Ovary (tissue), 9 donors: ENCODE measurements around the gene TBX21. TPM values are rescaled to one million over a fixed set of nuclear protein-coding genes. Genes with fewer than 3 reads are reported as not detected.

Source experiments
- DNase-seq, 5 donors: peaks; one replicate each; pipeline ENCODE4 v3.0.0-alpha.2; 2019 to 2020
- H3K27ac ChIP-seq, 2 donors: fragments of 200-600 bp; one replicate each; pipeline versions ENCODE4 v1.5.1 to v1.8.0; 2019 to 2022
- H3K27me3 ChIP-seq: fragments of 200-600 bp; one replicate; pipeline ENCODE4 v1.8.0; 2022
- H3K36me3 ChIP-seq: fragments of 200-600 bp; sonication (generic); one replicate; pipeline ENCODE4 v1.5.1; 2019
- H3K4me1 ChIP-seq: one replicate; pipeline ENCODE4 v1.8.1; 2013; ENCODE audit warnings: mild to moderate bottlenecking, moderate library complexity; ENCODE audit not compliant: insufficient read depth
- H3K4me3 ChIP-seq: fragments of 200-600 bp; sonication (generic); one replicate; pipeline ENCODE4 v1.5.1; 2017
- H3K9me3 ChIP-seq, 2 donors: fragments of 200-600 bp in 1 of 2; sonication (generic) in 1 of 2; one replicate each; pipeline versions ENCODE4 v1.5.1 to v1.8.1; 2013 to 2019; ENCODE audit warnings: mild to moderate bottlenecking in 1 of 2, moderate library complexity in 1 of 2
- EP300 ChIP-seq: sonication (generic); formaldehyde crosslinking; IDR thresholded peaks from one replicate; pipeline ENCODE4 v1.6.1; 2017; ENCODE audit warnings: antibody characterized with exemption
- POLR2A ChIP-seq: fragments of 450-650 bp; IDR thresholded peaks from one replicate; pipeline ENCODE4 v1.6.1; 2017; ENCODE audit warnings: antibody characterized with exemption, mild to moderate bottlenecking, moderate library complexity
- WGBS, 3 donors: extraction: QIAGEN DNeasy Blood & Tissue Kit in 1 of 3; methylation state at CpG; one replicate each; pipeline versions ENCODE4 v1.1.5 to v1.1.7; 2013 to 2017; 5-methylcytosine and 5-hydroxymethylcytosine counted together
- intact Hi-C, 4 donors: fragments of 100-400 bp; cut with DNase I; formaldehyde crosslinking; loops; one replicate each; pipeline versions ENCODE4 v1.11.0 to v1.15.1; 2022 to 2023
- polyA plus RNA-seq, 2 donors: library from polyadenylated mRNA; stranded (reverse); fragments of 200-250 nt in 1 of 2; fragments of 350-450 nt in 1 of 2; fragmentation: Illumina TruSeq in 1 of 2; extraction: RNeasy Lipid Tissue Mini Kit (QIAGEN cat#74804) in 1 of 2; gene quantifications; one replicate each; pipeline ENCODE4 v1.2.3, GENCODE V29; 2013 to 2014
- total RNA-seq, 7 donors: library from RNA; depleted of rRNA in 2 of 7; stranded (reverse); fragments of >200 nt in 2 of 7; fragmentation: NEBNext Ultra II Directional in 3 of 7; extraction: Animal tissue kit (Norgen Biotek cat#: 25700) in 3 of 7; gene quantifications; one replicate each; pipeline versions ENCODE4 v1.1.0 to v1.2.4, GENCODE V29; 2016 to 2023
- TF ChIP-seq, protein P1 (sequence below), 3 donors: fragments of 450-650 bp in 2 of 3; fragments of 200-600 bp in 1 of 3; IDR thresholded peaks; one replicate each; pipeline versions ENCODE4 v1.5.1 to v1.8.0; 2016 to 2022; ENCODE audit warnings: antibody characterized with exemption in 3 of 3, mild to moderate bottlenecking in 1 of 3
- donor health status: DM: no; HTN: no; CAD: no; lungs with moderate emphysema.
- donor health status: DM: no; HTN: no; CAD: no.
- donor health status: Bipolar disorder and iron deficiency.
- donor health status: DM: yes; HTN: yes; CAD: no.
- donor health status: DM: no; HTN: no; CAD: no.
- donor health status: DM: yes; HTN: yes; CAD: no.

TBX21 gene
- total and polyA plus RNA-seq, 9 donors: 0.12 to 1.4 (median 0.33) TPM; not detected in 1

DNA sequence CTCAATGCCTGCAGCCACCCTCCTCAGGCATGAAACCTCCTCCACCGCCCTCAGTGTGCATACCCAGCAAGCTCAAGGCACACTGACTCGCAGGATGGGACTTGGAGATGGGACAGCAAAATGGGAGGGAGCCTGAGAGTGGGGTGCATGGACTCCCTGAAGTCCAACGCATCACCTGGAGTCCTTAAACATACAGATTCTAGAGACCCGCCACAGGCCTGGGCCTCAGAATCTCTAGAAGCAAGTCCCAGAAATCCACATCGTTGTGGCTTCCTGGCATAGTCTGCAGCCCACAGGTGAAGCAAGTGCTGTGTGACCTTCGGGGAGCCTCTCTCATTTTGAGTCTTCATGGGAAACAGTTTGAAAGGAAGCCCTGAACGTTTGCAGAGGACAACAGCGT is 3.6 kb upstream of the TBX21 start:
- intact Hi-C loops: no loop called here
- no peak for DNase-seq
- Histone ChIP-seq H3K4me3 (no peak overlapping the region), H3K36me3 (no peaks in the 10 kb centered on the region), H3K27ac (no peak overlapping the region), H3K4me1 (peaks cover 1% of the 10 kb centered on the region), H3K9me3 (no peaks in the 10 kb centered on the region), H3K27me3 (no peaks in the 10 kb centered on the region)
- TF ChIP-seq POLR2A (no peak), EP300 (no peak)
- TF ChIP-seq, protein P1, sequence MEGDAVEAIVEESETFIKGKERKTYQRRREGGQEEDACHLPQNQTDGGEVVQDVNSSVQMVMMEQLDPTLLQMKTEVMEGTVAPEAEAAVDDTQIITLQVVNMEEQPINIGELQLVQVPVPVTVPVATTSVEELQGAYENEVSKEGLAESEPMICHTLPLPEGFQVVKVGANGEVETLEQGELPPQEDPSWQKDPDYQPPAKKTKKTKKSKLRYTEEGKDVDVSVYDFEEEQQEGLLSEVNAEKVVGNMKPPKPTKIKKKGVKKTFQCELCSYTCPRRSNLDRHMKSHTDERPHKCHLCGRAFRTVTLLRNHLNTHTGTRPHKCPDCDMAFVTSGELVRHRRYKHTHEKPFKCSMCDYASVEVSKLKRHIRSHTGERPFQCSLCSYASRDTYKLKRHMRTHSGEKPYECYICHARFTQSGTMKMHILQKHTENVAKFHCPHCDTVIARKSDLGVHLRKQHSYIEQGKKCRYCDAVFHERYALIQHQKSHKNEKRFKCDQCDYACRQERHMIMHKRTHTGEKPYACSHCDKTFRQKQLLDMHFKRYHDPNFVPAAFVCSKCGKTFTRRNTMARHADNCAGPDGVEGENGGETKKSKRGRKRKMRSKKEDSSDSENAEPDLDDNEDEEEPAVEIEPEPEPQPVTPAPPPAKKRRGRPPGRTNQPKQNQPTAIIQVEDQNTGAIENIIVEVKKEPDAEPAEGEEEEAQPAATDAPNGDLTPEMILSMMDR (IDR thresholded peaks at IDR 0.05): no peak
- WGBS, 3 donors: 67 to 74% (median 70%) methylated on average over 8 of the region's 8 CpGs

DNA sequence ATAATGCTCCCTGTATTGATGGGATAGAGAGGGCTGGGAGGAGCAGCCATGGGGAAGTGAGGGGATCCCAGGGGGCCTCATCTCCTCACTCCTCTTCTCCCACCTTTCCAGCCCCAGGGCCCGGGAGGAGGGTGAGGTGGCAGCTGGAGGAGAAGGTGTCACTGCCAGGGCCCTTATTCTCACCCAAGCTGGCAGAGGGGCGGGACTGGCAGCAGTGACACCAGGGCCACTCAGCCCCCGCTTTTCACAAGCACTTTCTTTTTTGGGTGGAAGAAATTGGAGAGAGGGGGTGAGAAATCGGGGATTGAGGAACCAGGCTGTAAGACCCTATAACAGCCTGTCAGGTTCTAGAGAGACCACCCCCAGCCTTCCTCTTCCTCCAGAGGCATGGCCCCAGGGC is 2.4 kb upstream of the TBX21 start:
- intact Hi-C loops: no loop called here
- 78 to 85% (median 82%) methylated on average over 4 of the region's 4 CpGs for WGBS, 3 donors
- Histone ChIP-seq H3K27me3 (no peaks in the 10 kb centered on the region), H3K9me3 (no peaks in the 10 kb centered on the region), H3K27ac (no peak overlapping the region), H3K4me3 (no peak overlapping the region), H3K36me3 (no peaks in the 10 kb centered on the region), H3K4me1 (peaks cover 1% of the 10 kb centered on the region)
- TF ChIP-seq, protein P1 (IDR thresholded peaks at IDR 0.05): no peak
- no peak for DNase-seq

DNA sequence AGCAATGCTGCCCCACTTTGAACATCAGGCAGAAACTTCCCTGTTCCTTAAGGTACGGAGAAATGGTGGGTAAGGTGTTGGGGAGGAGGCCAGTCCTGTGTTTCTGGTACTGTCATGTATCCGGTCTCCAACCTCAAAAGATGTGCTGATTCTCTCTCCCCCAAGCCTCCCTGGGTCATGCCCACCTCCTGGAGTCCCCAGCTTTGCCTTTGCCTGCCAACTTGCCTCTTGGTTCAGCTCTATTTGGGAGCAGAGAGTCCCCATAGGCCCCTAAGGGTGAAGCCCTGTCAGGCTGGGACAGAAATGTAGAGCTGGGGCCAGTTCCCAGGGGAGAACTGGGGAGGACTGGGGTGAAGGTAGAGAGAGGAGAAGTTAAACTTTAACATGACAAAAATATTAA is 1.6 kb upstream of the TBX21 start:
- no peak for DNase-seq
- TF ChIP-seq EP300 (no peak), POLR2A (no peak)
- TF ChIP-seq, protein P1 (IDR thresholded peaks at IDR 0.05): no peak
- Histone ChIP-seq H3K9me3 (no peaks in the 10 kb centered on the region), H3K4me3 (no peak overlapping the region), H3K27ac (no peak overlapping the region), H3K4me1 (peaks cover 1% of the 10 kb centered on the region), H3K27me3 (no peaks in the 10 kb centered on the region), H3K36me3 (no peaks in the 10 kb centered on the region)
- intact Hi-C loops: no loop called here
- 69 to 75% (median 74%) methylated on average over 2 of the region's 2 CpGs for WGBS, 3 donors

DNA sequence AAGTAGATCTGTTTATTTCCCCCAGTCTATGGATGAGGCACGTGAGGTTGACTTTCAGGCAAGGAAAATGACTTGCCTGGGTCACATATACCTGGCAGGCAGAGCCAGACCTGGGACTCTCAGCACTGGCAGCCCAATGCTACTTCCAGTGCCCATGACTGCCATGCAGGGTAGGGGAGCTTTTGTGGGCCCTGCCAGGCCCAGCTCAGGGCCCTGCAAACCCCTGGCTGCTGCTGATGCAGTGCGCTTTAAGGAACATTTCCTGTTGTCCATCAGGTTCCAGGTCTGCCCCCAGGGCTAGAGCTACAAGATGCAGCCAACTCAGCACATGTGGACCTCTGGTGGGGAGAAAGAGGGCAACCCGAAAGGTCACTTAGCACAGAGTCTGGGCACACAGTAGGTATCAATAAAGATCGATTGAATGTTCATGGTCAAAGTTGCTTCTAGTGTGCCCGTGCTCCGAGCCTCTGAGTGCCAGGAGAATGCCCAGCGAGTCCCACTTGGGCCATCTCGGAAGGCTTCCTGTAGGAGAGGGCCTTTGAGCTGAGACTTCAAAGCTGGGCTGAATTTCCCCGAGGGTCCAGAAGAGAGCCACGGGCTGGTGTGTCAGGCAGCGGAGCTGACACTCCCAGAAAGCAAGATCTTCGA is 513 bp upstream of the TBX21 start:
- H3K36me3 ChIP-seq: no peaks in the 10 kb centered on the region
- H3K4me1 ChIP-seq: peaks cover 1% of the 10 kb centered on the region
- H3K9me3 ChIP-seq: no peaks in the 10 kb centered on the region
- no peak overlapping the region for H3K4me3 ChIP-seq
- DNase-seq: no peak
- intact Hi-C loops: no loop called here
- no peak overlapping the region for H3K27ac ChIP-seq
- TF ChIP-seq POLR2A: no peak
- WGBS, 3 donors: 39 to 47% (median 42%) methylated on average over 12 of the region's 12 CpGs
- H3K27me3 ChIP-seq: no peaks in the 10 kb centered on the region

DNA sequence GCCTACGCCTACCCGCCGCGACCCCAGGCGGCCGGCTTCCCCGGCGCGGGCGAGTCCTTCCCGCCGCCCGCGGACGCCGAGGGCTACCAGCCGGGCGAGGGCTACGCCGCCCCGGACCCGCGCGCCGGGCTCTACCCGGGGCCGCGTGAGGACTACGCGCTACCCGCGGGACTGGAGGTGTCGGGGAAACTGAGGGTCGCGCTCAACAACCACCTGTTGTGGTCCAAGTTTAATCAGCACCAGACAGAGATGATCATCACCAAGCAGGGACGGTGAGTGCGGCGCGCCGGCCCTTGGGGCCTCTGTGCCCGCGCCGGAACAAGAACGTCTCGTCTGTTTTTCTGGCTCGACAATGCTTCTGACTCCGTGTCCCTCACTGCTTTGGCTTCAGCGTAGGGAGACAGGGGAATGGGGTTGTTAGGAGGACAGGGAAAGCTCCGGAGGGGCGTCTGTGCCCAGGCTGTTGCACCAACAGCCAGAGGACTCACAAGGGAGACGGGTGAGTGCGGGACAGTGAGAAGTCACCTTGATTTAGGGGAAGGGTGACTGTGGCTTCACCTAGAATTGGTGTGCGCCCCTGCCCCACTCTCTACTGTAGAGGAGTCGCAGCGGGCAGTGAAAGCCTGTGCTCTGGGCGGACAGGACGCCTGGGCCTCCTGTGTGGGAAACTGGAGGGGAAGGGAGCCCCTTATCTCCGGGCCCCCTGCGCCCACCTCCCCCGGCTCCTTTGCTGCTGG is 806 bp downstream of the TBX21 start:
- H3K9me3 ChIP-seq: no peaks in the 10 kb centered on the region
- intact Hi-C loops: no loop called here
- H3K36me3 ChIP-seq: no peaks in the 10 kb centered on the region
- peak in 1 of 5 donors; percentile 4 for DNase-seq
- H3K27ac ChIP-seq: no peak overlapping the region
- no peaks in the 10 kb centered on the region for H3K27me3 ChIP-seq
- TF ChIP-seq, protein P1 (IDR thresholded peaks at IDR 0.05): no peak
- no peak for TF ChIP-seq EP300
- TF ChIP-seq POLR2A: no peak
- 4 to 11% (median 6%) methylated on average over 36 to 60 of the region's 60 CpGs for WGBS, 3 donors
- peak overlapping the region; percentile 21 for H3K4me3 ChIP-seq
- H3K4me1 ChIP-seq: peaks cover 1% of the 10 kb centered on the region
